ENCODE results near the gene TXNL4B.

GRCh38 chr16:72134507-72134906 lies 41.1 kb upstream of the TXNL4B start:
- TF ChIP-seq POU2F2 (IDR thresholded peaks at IDR 0.05; ENCODE audit: low read depth, low read length) (no peak), POLR2A (IDR thresholded peaks at IDR 0.05; ENCODE audit: low read depth, low read length) (no peak), POLR2AphosphoS5 (IDR thresholded peaks at IDR 0.05; ENCODE audit: low read depth, low read length) (no peak), TAF1 (IDR thresholded peaks at IDR 0.05; ENCODE audit: low read depth, low read length) (no peak), SPI1 (IDR thresholded peaks at IDR 0.05; ENCODE audit: low read depth, low read length) (no peak), PAX5 (IDR thresholded peaks at IDR 0.05; ENCODE audit: insufficient read depth, low read length, severe bottlenecking) (no peak)
